ENCODE measurements around the gene GBA2.
A peak's percentile ranks its signal among the peaks of the same experiment; 100 is the strongest.

Gene GBA2

DNA sequence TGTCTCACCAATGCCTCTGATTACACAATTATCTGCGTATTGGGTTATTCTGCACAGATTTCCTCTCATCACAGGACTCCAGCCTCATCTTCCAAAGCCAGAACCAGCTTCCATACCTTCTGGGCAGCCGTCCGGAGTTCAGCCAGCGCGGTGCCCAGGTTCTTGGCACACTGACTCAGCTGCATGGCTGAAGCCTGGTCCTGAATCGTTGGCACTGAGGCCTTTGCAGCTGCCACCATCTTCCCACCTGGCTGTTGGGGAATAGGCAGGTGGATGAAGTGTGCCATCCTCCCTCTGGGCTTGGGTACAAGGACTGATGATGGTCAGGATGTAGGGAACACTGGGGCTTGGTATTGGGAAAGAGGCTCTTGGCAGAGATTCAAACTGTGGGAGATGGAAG is 34.9 kb downstream of the GBA2 start:
- no peak for DNase-seq

DNA sequence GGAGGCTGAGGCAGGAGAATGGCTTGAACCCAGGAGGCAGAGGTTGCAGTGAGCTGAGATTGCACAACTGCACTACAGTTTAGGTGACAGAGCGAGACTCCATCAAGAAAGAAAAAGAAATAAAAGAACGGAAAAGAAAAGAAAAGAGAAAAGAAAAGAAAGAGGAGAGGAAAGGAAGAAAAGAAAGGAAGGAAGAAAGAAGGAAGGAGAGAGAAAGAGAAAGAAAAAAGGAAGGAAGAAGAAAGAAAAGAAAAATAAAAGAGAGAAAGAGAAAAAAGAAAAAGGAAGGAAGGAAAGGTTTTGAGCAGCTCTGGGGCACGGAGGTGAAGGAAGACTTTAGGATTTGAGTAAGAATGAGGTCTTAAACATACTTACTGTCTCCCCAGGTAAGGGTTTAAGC is 35.5 kb downstream of the GBA2 start:
- no peak for DNase-seq

DNA sequence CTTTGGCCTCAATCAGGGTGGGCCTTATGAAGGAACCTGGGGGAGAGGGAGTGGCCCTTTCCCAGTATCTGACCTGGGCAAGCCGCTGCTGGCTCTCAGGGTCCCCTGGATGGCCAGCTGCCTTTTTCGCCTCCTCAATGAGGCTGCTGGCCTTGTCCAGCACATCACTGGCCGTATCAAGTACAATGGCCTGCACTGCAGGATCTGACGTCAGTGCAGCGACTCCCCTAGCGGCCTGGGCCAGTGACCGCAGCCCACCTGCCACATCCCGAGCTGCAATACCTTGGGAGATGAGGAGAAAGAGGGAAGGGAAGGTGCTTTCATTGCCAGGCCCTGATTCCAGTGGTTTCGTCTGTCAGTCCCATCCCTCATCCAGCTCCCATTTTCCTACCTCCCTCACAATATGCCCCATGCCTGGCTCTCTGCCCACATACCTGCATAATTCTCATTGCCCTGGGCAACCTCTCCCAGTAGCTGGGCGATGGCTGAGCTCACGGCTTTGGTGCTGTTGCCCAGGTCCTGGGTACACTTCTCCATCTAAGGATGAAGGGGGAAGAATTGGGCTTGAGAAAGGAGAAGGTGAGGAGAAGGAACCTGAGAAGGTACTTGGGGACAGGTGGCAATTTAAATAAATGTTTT is 36.1 kb downstream of the GBA2 start:
- DNase-seq = no peak

DNA sequence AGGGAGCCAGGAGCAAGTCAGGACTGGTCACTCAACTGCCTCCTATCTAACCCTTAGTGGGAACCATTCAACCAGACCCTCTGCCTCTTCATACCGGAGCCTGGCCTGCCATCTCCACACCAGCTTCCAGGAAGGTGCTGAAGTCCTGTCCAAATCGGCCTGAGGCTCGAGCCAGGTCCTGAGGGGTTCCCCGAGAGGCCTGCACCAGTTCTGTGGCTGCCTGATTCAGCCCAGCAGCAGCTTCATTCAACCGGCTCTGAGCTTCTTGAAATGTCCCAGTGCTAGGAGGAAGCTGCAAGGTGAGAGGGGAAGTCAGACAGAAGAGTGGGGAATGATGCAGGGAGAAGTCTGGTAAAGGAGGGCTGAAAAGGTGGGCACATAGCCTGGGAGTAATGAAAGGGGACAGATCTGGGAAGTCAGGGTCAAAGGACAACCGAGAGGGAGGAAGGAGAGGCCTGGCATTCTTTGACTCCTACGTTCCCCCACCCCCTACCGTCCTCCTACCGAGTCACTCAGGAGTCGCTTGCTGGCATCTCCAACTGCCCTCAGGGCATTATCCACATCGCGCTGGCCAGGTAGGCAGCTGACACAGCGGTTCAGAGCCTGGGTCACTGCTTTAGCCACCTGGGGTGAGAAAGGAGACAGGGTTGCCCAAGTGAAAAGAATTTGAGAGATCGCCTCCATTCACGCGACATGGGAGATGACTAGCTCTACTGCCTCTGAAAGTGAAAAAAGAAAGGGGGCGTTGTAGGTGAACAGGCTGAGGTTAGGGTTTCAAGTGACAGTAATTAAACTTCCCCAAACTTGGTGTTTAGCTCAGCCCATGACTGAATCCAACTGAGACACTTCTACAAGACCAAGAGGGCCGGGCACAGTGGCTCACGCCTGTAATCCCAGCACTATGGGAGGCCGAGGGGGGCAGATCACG is 37.3 kb downstream of the GBA2 start:
- no peak for DNase-seq

DNA sequence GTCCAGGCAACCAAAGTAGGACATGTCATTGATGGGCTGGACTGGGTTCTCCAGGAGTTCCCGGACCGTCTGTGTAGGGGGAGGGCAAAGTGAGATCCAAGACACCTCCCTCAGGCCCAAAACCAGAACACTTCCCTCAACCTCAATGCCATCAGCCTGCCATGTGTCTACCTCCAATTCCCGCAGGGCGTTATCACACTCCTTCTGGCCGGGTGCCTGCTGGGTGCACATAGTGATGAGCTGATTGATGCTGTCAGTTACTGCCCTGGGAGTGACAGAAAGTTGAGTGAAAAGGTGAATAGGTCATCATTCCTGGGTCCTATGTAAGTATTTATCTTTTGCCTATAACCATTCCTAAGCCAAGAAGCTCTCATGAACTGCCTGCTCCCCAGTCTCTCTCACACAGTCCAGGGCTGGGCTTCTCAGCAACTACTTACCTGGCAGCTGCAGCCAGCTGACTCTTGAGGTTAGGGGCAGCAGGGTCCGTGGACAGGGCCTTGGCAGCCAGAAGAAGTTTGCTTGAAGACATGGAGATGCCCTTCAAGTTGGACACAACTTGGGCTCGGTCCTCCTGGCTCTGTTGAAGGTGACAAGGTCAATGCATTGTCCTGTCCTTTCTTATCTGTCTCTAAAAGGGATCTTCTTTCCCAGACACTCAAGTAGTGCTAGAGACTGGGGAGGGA is 38.1 kb downstream of the GBA2 start:
- DNase-seq = no peak

DNA sequence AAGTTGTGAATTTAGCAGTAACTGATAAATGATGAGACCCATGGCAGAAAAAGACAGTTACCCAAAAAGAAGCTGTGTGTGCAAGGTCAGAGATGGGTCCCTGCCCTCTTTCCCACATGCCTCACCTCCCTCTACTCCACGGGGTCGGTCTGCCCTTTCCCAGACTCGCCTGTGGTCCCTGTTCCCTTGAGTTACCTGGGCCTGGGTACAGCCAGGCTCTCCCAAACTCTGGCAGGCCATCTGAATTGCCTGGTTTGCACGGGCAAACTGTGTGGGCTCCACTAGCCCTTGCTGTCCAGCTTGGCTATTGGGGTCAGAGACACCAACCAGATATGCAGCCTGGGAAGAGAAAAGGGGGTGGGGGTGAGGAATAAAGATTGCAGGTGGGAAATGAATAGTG is 40.9 kb downstream of the GBA2 start:
- no peak for DNase-seq

DNA sequence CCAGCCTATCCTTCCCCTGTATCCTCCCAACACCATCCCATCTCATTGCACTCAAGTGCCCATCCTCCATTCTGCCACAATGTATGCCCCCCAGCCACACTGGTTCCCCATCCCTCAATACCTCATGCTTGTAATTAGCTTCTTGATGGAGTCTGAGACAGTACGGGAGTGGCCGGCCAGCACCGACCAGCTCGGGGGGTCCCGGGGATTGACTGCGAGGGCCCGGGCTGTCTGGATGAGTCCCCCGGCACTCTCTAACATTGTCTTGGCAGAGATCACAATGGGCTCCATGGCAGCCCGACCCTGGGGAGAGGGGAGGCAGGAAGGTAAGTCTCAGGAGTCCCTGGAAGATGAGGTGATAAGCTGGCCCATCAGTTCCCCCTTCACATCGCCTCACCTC is 42.1 kb downstream of the GBA2 start:
- no peak for DNase-seq

DNA sequence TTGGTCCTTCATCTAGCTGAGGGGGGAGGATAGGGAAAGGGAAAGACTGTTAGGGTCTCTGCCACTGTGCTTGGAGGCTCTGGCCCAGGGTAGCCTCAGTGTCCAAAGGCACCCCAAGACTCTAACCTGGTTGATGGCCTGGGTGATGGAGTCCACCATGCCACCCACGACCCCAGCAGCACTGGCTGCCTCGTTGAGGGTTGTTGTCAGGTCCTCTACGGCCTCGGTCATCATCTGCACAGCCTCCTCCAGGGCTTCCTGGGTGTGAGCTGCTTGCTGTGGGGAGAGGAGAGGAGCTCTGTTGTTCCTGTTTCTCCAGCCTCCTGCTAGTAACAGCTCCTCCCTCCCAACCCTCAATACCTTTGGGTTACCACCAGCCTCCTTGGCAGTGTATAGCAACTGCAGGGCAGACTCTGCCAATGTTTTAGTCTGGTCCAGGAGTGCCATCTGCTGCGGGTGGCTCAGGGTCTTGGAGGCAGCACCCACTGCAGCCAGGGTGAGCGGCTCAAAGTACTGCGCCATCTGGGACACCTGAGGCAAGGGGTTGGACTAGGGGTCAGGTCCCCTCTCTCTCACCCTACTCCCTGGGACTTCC is 43.1 kb downstream of the GBA2 start:
- no peak for DNase-seq

DNA sequence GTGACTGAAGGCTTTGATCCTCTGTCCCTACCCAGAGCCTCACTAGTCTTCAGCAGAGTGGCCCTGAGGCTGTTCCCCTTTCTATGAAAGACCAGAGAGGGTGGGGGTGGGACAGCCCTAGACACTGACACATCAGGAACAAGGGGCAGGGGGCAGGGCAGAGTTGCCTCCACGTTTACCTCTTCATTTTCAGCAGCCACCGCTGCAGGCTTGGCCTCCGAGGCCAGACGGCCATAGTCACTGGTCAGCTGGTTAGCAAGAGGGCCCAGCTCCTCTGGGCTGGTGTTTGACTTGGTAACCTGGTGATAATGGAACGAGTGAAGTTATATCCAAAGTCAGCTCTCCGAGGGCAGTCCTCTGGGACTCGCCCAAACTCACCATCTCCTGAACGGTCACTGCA is 43.7 kb downstream of the GBA2 start:
- no peak for DNase-seq

DNA sequence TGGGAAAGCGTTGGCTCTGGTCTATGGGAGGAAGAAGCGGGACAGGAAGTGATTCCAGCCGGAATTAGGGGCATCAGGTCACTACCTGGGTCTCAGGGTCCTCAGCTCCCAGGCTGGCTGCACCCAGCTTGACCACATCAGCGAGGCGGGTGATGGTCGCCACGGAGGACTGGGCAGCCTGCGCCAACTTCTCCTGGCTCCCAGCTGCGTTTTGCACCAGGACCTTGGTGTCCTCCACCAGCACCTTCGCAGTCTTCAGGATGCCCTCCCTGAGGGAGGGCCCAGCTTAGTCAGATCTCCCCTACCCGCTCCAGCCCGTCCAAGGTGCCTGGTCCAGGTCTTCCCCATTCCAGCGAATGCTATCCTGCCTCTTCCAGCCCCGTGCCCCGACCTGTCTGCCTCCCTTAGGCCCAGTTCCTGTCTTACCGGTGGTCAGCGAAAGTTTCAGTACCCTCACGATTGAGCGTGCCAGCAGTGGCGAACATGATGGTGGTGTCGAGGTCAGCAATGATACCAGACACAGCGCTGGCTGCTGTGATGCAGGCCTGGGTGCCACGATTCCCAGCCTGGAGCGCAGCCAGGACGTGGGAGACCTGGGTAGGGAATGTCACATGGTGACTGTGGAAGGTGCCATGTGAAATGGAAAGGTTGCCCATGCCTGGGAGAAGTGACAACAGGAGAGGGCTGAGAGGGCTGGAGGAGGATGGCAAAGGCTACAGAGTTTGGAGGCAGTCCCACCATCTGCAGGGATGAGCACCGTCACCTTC is 44.9 kb downstream of the GBA2 start:
- DNase-seq = no peak

DNA sequence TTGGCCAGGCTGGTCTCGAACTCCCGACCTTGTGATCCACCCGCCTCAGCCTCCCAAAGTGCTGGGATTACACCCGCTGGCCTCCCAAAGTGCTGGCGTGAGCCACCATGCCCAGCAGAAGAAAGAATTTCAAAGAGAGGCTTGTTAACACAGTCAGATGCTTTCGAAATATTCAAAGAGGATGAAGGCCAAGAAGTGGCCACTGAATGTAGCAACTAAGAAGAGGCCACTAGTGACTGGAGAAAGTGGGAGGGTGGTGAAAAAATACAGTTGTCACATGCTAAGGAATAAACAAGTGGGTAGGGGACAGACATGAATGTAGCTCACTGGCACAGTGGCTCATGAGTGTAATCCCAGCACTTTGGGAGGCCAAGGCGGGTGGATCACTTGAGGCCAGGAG is 46.3 kb downstream of the GBA2 start:
- no peak for DNase-seq

DNA sequence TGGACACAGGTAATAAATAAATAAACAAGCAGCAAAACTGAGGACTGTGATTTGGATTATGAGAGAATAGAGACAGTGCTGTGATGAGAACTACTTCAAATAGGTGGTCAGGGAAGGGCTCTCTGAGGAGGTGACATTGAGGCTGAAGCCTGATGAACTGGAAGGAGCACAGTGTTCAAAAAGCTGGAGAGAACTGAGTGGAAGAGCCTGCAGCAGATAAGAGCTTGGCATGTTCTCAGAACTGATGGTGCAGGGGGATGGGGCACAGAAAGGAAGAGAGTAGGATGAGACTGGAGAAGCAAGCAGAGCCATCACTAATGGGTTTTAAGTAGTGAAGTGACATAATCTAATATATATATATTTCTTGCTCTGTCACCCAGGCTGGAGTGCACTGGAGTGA is 48.1 kb downstream of the GBA2 start:
- DNase-seq = no peak

DNA sequence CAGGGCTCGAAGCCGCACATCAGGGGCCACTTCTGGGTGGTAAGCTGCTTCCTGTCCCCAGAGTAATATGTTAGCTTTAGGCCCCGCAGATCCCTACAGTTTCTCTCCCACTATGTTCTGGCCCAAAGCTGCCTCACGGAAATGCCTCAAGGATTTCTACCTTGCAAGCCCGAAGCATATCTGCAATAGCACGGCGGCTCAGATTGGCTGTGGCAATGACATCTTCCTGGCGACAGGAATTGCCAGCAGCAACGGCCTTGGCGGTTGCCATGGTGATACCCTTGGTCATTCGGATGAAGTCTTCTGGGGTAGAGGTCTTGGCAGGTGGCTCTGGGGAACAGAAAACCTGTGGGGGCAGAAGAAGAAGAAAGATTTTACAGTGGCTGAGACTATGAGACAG is 49.0 kb downstream of the GBA2 start:
- DNase-seq = no peak

DNA sequence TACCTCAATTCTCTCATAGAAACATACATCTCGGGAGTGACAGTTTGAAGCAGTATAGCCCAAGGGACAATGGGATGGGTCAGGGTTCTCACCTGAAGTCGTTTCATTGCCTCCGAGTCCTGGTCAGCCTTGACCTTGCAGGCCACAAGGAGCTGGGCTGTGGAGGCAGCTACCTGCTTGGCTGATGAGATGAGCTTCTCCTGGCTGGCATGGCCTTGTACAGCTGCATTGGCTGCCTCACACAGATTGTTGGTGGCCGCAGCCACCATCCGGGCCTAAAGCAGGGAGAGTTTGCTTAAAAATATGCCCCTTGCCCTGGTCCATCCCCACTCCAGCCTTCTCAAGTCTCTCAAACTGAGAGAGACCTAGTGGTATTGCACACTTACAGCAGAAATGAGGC is 50.8 kb downstream of the GBA2 start:
- DNase-seq = no peak

DNA sequence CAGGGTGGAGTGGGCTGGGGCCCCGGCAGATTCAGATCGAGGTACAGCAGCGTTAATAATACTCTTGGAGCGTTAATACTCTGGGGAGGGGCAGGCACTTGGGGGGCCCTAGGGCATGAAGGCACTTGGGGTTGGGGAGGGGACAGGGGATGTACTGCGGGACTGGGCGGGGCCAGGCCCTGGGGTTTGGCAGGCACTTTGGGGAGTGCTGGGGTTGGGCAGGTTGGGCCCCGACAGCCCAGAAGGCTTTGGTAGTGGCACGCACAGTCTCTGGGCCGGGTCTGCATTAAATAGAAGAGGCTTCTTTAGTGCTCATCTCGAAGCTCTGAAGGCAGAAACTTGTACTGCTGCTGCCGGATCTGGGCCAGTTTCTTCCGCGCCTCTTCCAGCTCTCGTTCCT is 51.5 kb downstream of the GBA2 start:
- no peak for DNase-seq

DNA sequence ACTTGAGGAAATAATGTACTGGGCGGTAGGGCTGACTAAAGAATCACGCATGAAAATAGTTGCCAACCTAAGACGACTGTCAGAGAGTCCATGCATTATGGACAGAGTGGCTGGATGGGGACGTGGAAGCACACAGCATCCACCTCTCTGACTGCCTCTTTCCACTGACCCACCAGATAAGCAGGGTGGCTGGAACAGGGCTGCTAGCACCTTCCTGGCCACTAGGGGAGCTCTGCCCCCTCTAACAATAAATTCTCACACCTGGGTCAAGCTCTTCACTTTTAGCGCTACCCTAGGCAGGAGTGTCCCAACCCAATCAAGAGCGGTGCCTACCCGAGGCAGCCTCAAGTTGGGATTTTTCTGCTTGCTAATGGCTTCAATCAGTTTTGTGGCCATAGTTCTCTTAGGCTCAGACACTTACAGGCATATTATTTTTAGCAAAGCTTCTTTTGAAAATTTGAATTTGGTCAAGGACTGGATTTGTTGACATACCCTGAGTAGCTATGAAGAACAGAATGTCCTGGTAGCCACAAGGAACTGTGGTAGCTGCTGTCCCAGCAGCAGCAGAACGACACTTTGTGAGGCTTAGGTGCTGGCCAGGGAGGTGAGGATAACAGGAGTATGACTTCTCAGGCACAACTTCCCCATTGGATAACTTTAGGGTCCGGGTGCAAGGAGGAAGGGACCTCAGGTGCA is 52.4 kb downstream of the GBA2 start:
- peak; percentile 14 for DNase-seq

DNA sequence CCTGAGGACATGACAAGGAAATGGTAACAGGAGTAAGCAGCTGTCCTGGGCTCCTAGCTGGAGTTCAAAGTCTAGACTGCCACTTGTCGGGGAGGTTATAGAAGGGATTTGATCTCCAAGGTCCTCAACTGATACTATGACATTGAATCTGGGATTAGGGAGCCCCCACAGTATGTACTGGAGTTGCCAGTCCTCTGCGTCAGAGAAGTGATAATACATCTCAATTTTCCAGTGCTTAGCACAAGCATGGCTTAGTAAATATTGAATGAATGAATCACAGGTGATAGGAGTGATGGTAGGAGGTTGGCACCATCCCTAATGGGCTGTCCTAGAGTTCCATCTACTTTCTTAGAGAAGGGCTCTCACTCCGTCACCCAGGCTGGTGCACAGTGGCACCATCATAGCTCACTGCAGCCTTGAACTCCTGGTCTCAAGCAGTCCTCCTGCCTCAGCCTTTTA is 53.1 kb downstream of the GBA2 start:
- DNase-seq = no peak

DNA sequence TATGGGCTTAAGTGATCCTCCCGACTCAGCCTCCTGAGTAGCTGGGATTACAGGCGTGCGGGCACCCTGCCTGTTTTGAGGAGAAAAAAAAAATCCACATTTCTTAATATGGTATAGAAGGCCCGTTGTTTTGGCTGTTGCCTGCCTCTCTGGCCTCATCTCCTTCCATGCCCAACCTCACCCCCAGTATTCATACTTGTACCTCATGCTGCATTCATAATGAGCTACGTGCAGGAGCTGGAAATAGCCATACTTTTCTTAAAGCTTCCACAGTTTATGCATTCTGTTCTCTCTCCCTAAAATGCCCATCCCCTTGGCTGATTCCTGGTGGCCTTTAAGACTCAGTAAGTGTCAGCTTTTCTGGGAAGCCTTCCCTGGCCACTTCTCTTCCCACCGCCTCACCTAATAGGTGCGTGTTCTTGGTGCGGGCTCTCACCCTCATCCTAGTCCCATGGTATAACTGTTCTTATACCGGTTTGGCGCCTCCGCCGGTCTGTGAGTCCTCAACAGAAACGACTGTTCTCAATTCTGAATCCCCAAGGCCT is 57.2 kb downstream of the GBA2 start:
- DNase-seq = no peak

DNA sequence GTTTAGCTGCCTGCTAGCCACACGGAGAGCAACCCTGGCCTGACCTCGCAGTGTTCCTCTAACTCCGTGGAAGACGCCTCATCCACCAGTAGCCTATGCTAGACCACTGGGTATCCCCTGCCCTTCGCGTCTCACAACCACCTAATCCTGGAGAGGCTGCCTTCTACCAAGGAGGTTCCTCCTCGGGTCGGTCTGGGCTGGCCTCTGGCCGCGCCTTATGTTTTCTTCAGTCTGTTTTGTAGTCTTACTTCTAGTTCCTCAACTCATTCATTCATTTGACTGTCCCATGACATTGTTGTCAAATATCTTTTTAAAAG is 57.7 kb downstream of the GBA2 start:
- no peak for DNase-seq

DNA sequence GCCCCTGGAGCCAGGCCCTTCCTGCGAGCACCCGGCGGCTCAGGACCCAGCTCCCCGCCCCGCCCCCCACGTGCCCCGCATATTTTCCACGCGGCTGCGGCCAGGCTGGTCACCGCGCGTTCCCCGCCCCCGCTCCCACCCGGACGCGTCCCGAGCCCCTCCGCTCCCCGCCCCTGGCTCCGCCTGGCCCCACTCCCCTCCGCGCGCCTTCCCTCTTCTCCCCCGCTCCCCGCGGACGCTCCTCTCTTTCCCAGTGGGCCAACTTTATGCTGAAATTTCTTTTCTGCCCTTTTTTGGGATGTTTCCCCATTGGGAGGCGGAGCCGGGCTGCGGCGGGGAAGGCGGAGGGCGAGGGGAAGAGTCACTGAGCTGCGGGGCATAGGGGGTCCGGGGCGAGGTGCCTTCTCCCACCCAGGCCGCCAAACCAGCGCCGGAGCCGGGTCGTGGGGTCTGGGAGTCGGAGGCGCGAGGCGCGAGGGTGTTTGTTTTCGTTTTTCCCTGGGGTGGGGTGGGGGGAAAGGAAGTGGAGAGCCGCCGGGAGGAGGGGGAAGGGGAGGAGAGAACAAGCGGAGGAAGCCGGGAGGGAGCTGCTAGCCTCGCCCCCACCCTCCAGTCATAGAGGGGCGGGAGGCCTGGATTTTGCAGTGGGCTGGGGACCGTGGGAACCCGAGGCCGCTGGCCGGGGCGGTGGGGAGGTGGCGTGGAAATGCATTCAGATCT is 58.3 kb downstream of the GBA2 start:
- DNase-seq = peak; percentile 30

DNA sequence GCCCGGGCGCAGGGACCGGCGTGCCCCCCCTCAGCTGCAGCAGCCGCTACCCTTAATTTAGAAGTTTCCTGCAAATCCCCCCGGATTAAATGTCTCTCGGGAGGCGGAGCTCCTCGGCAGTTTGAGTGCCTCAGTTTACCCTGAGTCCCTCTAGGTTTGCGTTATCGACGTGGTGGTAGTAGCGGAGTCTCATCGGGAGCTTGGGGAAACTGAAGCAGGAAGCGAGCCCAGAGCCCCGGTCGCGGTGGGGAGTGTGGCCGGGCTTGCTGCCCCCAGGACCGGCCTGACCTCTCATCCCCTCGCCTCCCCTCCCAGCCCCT is 58.8 kb downstream of the GBA2 start:
- DNase-seq = no peak

Measured in NCI-H2029 (cell line).